GM23338 (cell line): Measurements from ENCODE around the gene VSIG4.

Source experiments
- CREB1 ChIP-seq: fragments of 250-450 bp; sonication (Bioruptor Pico); IDR thresholded peaks from 2 replicates; pipeline ENCODE4 v1.5.0; 2020; ENCODE audit warnings: low read depth, mild to moderate bottlenecking, moderate library complexity
- EZH2 ChIP-seq: fragments of 200-600 bp; sonication (generic); IDR thresholded peaks from one replicate; pipeline ENCODE4 v1.8.0; 2017; ENCODE audit warnings: antibody characterized with exemption, mild to moderate bottlenecking, low read depth; ENCODE audit not compliant: unreplicated experiment
- EZH2phosphoT487 ChIP-seq: fragments of 200-600 bp; sonication (generic); IDR thresholded peaks from one replicate; pipeline ENCODE4 v1.8.1; 2018; ENCODE audit warnings: antibody characterized with exemption; ENCODE audit not compliant: unreplicated experiment
- JUNB ChIP-seq: IDR thresholded peaks from one replicate; pipeline ENCODE4 v1.6.1; 2016; ENCODE audit warnings: antibody characterized with exemption; ENCODE audit not compliant: unreplicated experiment
- NANOG ChIP-seq: IDR thresholded peaks from 2 replicates; pipeline ENCODE4 v1.6.1; 2016; ENCODE audit warnings: antibody characterized with exemption, borderline replicate concordance
- POLR2AphosphoS5 ChIP-seq: IDR thresholded peaks from 2 replicates; pipeline ENCODE4 v1.6.1; 2016; ENCODE audit warnings: antibody characterized with exemption, low read depth
- STAT1 ChIP-seq: IDR thresholded peaks from one replicate; pipeline ENCODE4 v1.6.1; 2016; ENCODE audit warnings: antibody characterized with exemption; ENCODE audit not compliant: unreplicated experiment
- ZNF114 ChIP-seq: fragments of 250-450 bp; sonication (Bioruptor Pico); IDR thresholded peaks from 2 replicates; pipeline ENCODE4 v1.5.0; 2020; ENCODE audit warnings: mild to moderate bottlenecking, moderate library complexity
- TF ChIP-seq, protein P1 (sequence below), 2 experiments: fragments of 200-600 bp in 1 of 2; sonication (generic) in 1 of 2; conservative IDR thresholded peaks; 2 replicates each; pipeline versions ENCODE4 v1.5.1 to v1.6.1; 2016 to 2017; ENCODE audit warnings: antibody characterized with exemption in 2 of 2, low read depth in 2 of 2, mild to moderate bottlenecking in 2 of 2, moderate library complexity in 1 of 2

DNA sequence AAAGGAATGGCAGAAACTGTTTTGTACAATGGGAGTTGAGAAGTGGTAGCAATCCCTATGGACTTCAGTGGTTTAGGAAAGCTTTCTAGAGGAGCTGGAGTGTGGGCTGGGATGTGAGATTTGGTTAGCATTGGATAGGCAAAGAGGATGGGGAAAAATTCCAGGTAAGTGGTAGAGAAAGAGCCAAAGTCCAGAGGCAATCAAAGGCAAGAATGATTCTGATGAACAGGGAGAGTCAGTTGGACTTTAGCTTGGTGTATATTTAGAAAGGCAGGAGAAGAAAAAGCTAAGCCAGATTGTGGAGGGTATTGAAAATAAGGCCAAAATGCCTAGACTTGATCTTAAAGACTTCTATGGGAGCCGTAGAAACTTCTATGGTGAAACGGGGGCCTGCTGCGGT is 3.7 kb upstream of the VSIG4 start:
- TF ChIP-seq, protein P1, sequence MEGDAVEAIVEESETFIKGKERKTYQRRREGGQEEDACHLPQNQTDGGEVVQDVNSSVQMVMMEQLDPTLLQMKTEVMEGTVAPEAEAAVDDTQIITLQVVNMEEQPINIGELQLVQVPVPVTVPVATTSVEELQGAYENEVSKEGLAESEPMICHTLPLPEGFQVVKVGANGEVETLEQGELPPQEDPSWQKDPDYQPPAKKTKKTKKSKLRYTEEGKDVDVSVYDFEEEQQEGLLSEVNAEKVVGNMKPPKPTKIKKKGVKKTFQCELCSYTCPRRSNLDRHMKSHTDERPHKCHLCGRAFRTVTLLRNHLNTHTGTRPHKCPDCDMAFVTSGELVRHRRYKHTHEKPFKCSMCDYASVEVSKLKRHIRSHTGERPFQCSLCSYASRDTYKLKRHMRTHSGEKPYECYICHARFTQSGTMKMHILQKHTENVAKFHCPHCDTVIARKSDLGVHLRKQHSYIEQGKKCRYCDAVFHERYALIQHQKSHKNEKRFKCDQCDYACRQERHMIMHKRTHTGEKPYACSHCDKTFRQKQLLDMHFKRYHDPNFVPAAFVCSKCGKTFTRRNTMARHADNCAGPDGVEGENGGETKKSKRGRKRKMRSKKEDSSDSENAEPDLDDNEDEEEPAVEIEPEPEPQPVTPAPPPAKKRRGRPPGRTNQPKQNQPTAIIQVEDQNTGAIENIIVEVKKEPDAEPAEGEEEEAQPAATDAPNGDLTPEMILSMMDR (conservative IDR thresholded peaks at IDR 0.05; ENCODE audit: low read depth in 2 of 2) = no peak
- TF ChIP-seq ZNF114 (CRISPR knock-in tag) (no peak), POLR2AphosphoS5 (no peak), EZH2 (no peak), CREB1 (CRISPR knock-in tag) (no peak), EZH2phosphoT487 (no peak), JUNB (no peak), STAT1 (no peak), NANOG (no peak)
